GM18502 (cell line): Measurements from ENCODE around the gene STIM2.
"Not testable (repeated sequence)": the region's sequence is repeated elsewhere in the genome, so short reads cannot be mapped to it uniquely, and the experiment has no call there.

Experiments used
- ATAC-seq: cut with Tn5 transposase; IDR thresholded peaks from one replicate; pipeline ENCODE4 v1.9.1; 2021; ENCODE audit warnings: mild to moderate bottlenecking; ENCODE audit not compliant: unreplicated experiment, poor library complexity

Gene STIM2

GRCh38 chr4:26894881-26895280 lies 34.2 kb downstream of the STIM2 start:
- ATAC-seq = not testable (repeated sequence)

- no peak for ATAC-seq
Observed at GRCh38 chr4:26896636-26897035, 36.0 kb downstream of the STIM2 start.

GRCh38 chr4:26899991-26900390 lies 39.4 kb downstream of the STIM2 start:
- ATAC-seq = no peak

GRCh38 chr4:26900765-26901164 lies 40.1 kb downstream of the STIM2 start:
- no peak for ATAC-seq

- no peak for ATAC-seq
Observed at GRCh38 chr4:26905172-26905571, 44.5 kb downstream of the STIM2 start.

- no peak for ATAC-seq
Observed at GRCh38 chr4:26907731-26908599, 47.3 kb downstream of the STIM2 start.

- ATAC-seq = no peak
Observed at GRCh38 chr4:26909369-26909768, 48.7 kb downstream of the STIM2 start.

- ATAC-seq = no peak
Observed at GRCh38 chr4:26911254-26911653, 50.6 kb downstream of the STIM2 start.

GRCh38 chr4:26912069-26912468 lies 51.4 kb downstream of the STIM2 start:
- no peak for ATAC-seq

GRCh38 chr4:26912810-26913209 lies 52.2 kb downstream of the STIM2 start:
- no peak for ATAC-seq

- ATAC-seq = no peak
Observed at GRCh38 chr4:26916195-26916594, 55.6 kb downstream of the STIM2 start.

- ATAC-seq = no peak
Observed at GRCh38 chr4:26930964-26931363, 70.3 kb downstream of the STIM2 start.

GRCh38 chr4:26931451-26931850 lies 70.8 kb downstream of the STIM2 start:
- ATAC-seq = no peak

- no peak for ATAC-seq
Observed at GRCh38 chr4:26931966-26932365, 71.3 kb downstream of the STIM2 start.

- no peak for ATAC-seq
Observed at GRCh38 chr4:26935397-26935796, 74.8 kb downstream of the STIM2 start.

- ATAC-seq = no peak
Observed at GRCh38 chr4:26936284-26937065, 75.8 kb downstream of the STIM2 start.

- ATAC-seq = peak; percentile 79
Observed at GRCh38 chr4:26937139-26937538, 76.5 kb downstream of the STIM2 start.

- no peak for ATAC-seq
Observed at GRCh38 chr4:26937567-26937966, 76.9 kb downstream of the STIM2 start.

GRCh38 chr4:26938516-26938915 lies 77.9 kb downstream of the STIM2 start:
- ATAC-seq = no peak

GRCh38 chr4:26941951-26942350 lies 81.3 kb downstream of the STIM2 start:
- no peak for ATAC-seq

GRCh38 chr4:26942871-26943270 lies 82.2 kb downstream of the STIM2 start:
- no peak for ATAC-seq
